HG02571 (cell line): ENCODE measurements around the gene TMEM156.
"Not testable (repeated sequence)": the region's sequence is repeated elsewhere in the genome, so short reads cannot be mapped to it uniquely, and the experiment has no call there.

ENCODE experiments used
- ATAC-seq: cut with Tn5 transposase; IDR thresholded peaks from one replicate; pipeline ENCODE4 v1.9.1; 2021; ENCODE audit warnings: mild to moderate bottlenecking, moderate library complexity; ENCODE audit not compliant: unreplicated experiment

TMEM156 gene

GRCh38 chr4:39044364-39044955, 12.3 kb upstream of the TMEM156 start:
- peak; percentile 71 for ATAC-seq

GRCh38 chr4:39043861-39044363, 11.7 kb upstream of the TMEM156 start:
- ATAC-seq, result no peak

GRCh38 chr4:39043058-39043860, 11.1 kb upstream of the TMEM156 start:
- no peak for ATAC-seq

- no peak for ATAC-seq
Measured at GRCh38 chr4:39042366-39042765, 10.2 kb upstream of the TMEM156 start.

- ATAC-seq, result no peak
Measured at GRCh38 chr4:39039108-39039507, 6.9 kb upstream of the TMEM156 start.

- ATAC-seq, result no peak
Measured at GRCh38 chr4:39037941-39038340, 5.7 kb upstream of the TMEM156 start.

GRCh38 chr4:39037491-39037825, 5.2 kb upstream of the TMEM156 start:
- no peak for ATAC-seq

GRCh38 chr4:39036172-39036571, 4.0 kb upstream of the TMEM156 start:
- no peak for ATAC-seq

- not testable (repeated sequence) for ATAC-seq
Measured at GRCh38 chr4:39031590-39032020, 604 bp downstream of the TMEM156 start.

GRCh38 chr4:39030725-39031124, 1.5 kb downstream of the TMEM156 start:
- no peak for ATAC-seq

GRCh38 chr4:39029752-39030694, 2.2 kb downstream of the TMEM156 start:
- peak; percentile 40 for ATAC-seq

GRCh38 chr4:39026096-39026495, 6.1 kb downstream of the TMEM156 start:
- no peak for ATAC-seq

- ATAC-seq, result no peak
Measured at GRCh38 chr4:39025552-39026085, 6.6 kb downstream of the TMEM156 start.

- ATAC-seq, result no peak
Measured at GRCh38 chr4:39024311-39024865, 7.8 kb downstream of the TMEM156 start.

- no peak for ATAC-seq
Measured at GRCh38 chr4:39023059-39023458, 9.2 kb downstream of the TMEM156 start.

GRCh38 chr4:39022241-39022640, 10.0 kb downstream of the TMEM156 start:
- ATAC-seq, result no peak

GRCh38 chr4:39021631-39022030, 10.6 kb downstream of the TMEM156 start:
- no peak for ATAC-seq

GRCh38 chr4:39020130-39020529, 12.1 kb downstream of the TMEM156 start:
- no peak for ATAC-seq

GRCh38 chr4:39014028-39014427, 18.2 kb downstream of the TMEM156 start:
- ATAC-seq, result no peak

- ATAC-seq, result no peak
Measured at GRCh38 chr4:39004758-39005157, 27.5 kb downstream of the TMEM156 start.

- ATAC-seq, result not testable (repeated sequence)
Measured at GRCh38 chr4:39002058-39002457, 30.2 kb downstream of the TMEM156 start.
